IPS DF 4.7 (cell line): Measurements from ENCODE around the gene PRUNE2.
"Not testable (repeated sequence)": the region's sequence is repeated elsewhere in the genome, so short reads cannot be mapped to it uniquely, and the experiment has no call there.

ENCODE experiments used
- DNase-seq: peaks from one replicate; pipeline ENCODE4 v3.0.0-alpha.2; 2013; ENCODE audit warnings: low spot score; ENCODE audit errors: extremely low read depth

Gene PRUNE2

DNA sequence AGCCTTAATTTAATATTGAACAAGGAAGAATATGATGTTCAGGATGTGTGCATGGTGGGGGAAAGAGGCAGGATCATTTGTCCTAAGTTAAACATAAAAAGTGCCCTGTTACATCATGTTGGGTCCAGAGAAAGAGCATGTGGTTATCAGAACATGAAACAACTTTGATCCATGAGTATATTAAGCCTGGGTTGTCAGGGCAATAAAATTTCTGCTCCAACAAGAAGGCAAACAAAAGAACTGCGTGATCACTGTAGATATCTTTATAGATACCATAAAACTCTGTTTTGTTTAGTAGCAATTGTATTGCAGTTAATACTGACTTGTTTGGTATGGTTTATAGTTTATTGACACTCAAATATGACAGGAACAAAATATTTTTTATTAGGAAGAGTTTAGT lies 106.4 kb downstream of the PRUNE2 start:
- no peak for DNase-seq

DNA sequence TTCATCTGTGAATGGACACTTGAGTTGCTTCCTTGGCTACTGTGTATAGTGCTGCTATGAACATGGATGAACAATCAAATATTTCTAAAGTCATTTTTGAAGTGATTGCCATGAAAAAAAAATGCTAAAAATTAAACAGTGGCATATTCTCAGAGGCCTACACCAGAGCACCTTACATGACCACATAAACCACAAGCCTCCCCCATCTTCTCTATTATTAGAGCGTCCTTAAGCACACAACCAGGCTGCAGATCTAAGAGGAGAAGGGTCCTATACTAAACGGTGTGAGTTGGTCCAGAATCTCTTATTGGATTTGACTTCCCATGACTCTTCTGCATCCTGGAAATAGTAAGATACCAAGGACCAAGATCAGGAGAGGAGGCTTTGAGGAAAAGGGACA lies 107.4 kb downstream of the PRUNE2 start:
- no peak for DNase-seq

DNA sequence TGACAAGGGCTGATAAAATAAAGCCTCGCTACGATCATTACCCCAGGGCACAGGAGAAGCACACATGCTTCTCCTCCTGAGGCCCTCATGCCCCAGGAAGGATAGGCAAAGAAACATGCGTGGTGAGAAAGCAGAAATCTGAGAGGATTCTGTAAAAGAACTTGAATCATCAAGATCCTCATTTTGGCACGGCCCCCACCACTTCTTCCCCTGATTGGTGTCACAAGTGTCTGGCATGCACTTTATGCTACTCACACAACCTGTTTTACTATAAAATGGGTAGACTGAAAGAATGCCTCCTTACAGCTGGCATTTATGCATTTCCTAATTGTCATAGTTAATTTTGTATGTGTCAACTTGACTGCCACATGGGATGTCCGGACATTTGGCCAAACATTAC lies 109.6 kb downstream of the PRUNE2 start:
- DNase-seq = no peak

DNA sequence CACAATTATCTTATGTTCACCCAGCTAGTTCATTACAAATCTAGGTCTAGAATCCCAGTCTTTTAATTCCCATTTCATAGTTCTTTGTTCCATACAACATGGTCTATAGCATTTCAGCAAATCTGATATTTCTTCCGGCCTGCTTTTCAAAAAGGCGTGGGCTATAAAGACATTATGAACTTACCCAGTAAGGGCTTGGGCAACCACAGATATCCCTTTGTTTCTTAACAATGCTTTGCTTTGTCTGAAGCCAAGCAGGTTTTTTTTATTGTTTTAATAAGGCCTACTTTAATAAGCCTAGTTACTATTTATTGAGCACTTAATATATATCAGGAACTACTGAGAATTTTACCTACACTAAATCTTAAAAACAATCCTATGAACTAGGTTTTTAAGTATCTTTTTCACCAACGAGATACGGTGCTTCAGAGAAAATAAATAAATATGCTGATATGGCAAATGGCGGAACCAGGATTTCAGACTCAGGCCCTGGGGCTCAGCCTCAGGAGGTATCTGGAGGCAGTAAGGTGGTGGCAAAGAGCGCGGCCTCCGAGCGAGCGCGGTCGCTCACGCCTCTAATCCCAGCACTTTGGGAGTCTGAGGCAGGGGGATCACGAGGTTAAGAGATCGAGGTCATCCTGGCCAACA lies 112.0 kb downstream of the PRUNE2 start:
- DNase-seq = no peak

DNA sequence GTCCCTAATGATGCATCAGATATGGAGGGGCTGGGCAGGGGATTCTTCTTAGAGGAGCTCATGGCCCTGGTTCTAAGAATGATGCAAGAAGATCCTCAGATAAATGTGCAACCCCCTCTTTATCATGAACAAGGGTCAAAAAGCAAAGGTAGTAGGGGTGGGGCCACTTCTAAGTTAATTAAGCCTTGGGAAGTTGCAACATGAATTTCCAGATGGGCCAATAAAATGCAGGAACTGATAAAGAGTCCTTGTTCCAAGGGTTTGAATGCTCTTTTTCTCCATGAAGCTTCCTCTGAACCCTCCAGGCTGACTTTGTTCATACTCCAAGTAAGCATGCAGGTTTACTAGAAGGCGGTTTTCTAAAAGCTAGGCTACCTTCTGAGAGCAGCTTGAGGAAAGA lies 116.1 kb downstream of the PRUNE2 start:
- no peak for DNase-seq

DNA sequence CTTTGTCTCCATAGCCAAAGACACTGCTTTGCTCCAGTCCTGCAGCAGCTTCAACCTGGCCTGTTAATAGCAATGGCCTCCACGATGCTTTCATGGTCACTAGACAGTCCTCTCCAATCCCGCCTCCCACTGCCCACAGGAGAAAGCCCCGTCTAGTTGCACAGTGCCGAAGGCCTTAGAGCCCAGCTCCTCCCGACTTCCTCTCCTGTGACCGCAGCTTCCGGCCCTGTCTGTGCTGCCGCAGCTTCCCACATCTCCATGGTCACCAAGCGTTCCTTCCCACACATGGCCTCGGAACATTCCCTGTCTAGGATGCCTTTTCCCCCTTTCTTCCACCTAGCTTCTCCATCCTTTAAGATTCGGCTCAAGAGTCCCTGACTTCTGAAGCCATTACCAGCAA lies 118.2 kb downstream of the PRUNE2 start:
- DNase-seq = no peak

DNA sequence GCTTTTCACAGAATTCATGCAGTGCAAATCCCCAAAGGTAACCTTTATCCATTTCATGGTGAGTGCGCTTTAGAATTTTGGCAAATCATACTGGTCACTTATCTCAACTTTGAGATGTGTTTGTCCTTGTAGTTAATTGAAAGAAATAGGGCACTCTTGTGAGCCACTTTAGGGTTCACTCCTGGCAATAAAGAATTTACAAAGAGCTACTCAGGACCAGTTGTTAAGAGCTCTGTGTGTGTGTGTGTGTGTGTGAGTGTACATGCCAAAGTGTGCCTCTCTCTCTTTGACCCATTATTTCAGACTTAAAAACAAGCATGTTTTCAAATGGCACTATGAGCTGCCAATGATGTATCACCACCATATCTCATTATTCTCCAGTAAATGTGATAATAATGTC lies 120.4 kb downstream of the PRUNE2 start:
- no peak for DNase-seq

DNA sequence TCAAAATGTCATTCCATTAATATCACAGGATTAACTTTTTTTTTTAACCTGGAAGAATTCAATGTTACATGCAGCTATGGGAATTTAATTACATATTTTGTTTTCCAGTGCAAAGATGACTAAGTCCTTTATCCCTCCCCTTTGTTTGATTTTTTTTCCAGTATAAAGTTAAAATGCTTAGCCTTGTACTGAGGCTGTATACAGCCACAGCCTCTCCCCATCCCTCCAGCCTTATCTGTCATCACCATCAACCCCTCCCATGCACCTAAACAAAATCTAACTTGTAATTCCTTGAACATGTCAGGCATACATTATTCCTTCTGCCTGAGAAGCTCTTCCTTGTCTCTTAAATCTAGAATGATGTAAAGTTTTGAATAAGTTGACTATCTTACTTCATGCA lies 121.0 kb downstream of the PRUNE2 start:
- DNase-seq = no peak

DNA sequence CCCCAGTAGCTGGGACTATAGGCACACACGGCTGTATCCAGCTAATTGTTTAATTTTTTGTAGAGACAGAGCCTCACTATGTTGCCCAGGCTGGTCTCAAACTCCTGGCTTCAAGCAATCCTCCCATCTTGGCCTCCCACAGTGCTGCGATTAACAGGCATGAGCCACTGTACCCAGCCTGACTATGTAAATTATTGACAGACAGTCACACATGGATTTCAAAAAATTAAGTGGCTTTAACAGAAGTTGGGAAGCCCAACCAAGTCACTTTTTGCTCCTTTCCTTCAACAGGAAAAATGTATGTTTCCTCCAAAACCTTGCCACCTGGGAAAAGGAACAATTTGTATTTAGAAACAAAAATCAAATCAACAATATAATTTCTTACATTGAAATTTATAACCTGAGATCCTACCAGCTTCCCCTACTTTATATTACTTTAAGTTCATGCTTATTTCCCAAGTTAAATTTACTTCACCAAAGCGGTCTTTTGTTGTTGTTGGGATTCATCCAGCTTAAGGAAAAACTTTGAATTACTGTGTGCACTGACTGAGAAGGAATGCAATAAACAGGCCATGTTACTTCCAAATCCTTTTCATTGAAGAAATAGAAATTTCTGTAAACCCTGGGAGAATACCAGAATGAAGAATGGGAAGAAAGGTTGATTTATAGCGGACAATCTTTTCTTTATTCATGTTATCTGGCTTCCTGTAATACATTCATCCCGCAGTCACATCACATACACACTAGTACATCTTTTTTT lies 133.0 kb downstream of the PRUNE2 start:
- no peak for DNase-seq

DNA sequence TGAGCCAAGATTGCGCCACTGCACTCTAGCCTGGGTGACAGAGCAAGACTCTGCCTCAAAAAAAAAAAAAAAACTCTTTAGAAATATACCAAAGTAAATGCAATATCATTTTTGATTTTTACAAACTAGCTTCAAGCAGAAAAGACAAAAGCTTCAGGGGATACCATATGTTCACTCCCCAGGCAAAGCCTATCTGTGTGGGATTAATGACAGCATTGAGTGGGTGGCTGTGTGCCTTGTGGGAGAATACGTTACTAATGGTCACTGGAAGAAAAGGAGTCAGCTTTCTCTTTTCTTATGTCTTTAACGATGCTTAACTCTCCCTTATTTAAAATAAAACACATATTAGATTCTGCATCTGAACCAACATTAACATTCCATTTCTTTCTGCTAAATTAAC lies 139.8 kb downstream of the PRUNE2 start:
- DNase-seq = no peak

DNA sequence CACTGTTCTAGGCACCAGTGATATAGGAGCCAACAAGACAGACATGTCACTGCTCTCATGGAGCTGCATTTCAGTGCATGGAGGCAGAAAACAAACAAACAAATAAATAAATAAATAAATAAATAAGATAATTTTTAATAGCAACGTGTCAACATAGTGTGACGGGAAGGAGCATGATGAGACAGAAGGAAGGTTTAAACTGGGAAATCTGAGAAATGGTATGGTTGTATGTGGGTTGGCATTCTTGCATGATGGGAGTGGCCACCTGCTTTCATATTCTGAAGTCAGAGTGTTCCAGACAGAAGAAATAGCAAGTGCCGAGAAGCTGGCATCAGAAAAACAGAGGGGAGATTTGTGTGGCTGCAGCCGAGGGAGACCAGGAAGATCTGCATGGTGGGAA lies 141.8 kb downstream of the PRUNE2 start, which contains the start of gene PCA3:
Gene PCA3, plus strand, starts transcription at position 301 of the 400 bp plus-strand sequence.
- no peak for DNase-seq

DNA sequence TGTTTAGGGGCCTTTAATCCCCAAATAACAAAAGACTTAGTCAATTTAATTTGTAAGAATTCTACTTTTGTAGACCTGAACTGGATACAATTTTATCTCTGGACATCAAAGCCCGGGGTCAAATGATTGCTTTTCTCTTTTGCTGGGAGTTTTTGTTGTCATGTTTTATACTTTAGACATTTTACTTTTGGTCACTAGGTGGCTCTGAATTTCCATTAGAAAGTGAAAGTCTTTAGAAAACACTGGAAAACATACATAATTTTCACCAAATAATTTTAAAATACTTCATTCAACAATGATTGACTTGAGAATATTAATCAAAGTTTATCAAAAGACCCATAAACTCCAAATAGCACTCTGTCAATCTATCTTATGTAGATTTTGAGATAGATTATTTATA lies 144.5 kb downstream of the PRUNE2 start:
- DNase-seq = no peak

DNA sequence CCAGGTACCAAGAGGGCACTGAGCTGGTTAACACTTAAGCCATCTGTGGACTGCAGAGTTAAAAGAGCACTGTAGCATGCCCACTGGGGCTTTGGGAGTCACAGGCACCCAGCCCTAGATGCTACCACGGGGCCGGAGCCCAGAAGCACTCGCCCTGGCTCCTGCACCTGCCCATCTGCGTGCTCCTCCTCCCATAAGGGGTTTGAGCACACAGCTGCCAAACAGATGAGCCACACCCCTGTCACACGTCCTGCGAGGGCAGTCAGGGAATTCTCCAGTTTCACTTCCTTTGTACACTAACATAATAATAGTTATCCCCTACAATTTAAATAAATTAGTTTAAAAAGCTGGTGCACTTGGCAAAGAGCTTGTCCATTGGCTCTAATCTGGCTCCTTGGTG lies 146.2 kb downstream of the PRUNE2 start:
- no peak for DNase-seq

DNA sequence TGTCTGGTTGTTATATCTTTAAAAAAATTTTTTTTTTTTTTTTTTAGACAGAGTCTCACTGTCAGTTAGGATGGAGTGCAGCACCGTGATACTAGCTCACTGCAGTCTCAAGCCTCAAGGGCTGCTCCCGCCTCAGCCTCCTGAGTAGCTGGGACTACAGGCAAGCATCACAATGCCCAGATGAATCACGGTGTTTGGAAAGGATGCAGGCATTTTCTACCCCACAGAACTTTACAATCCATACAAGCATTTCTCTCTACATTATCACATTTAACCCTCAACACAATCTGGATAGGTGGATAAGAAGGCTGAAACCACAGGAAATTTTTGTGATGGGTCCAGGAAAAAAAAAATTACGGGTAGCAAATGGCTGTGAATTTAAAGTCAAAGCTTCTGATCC lies 147.4 kb downstream of the PRUNE2 start:
- no peak for DNase-seq

DNA sequence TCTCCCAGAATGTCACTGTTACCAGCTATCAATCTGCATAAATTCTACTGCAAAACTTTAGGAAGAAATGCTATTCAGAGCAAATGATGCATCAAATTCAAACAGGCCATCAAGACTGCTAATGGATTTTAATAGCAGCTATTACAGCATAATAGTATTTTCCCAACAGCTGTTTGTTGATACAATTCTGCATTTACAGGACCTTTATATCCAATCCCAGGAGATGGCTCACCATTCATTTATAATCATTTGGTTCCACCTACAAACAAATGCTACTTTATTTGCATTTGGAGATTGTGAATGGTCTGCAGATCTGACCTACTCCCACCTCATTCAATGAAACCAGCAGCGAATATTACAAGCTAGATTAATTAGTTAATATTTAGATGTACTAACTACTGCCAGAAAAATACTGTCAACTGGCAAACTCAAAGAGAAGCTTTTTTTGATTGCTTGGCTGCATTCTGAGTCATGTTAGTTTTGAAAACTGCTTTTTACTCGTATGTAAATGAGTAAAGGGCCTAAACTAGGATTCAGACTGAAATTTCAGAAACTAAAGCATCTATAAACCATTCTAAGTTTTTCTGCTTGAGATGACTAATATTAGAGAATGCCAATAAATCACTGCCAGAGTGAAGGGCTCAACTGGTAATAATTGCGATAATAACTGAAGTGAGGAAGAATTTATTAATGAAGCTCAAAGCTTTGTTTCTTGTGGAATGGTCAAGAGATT lies 148.8 kb downstream of the PRUNE2 start:
- DNase-seq = no peak

DNA sequence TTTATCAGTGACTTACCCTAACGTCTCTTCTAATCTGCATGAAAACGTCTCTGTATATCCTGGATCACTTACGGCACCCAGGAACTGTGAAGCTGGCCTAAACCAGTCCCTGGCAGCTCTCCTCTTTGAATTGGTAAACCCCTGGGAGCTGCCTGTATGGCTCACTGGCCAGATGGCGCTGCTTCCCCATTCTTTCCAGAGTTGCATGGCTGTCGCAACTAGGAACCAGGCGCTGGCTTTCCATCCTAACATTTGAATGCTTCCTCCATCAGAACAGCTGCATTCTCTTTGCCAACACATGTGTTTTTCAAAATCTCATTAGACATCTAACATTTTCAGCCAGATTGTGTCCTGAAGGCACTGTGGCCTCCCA lies 149.7 kb downstream of the PRUNE2 start:
- DNase-seq = no peak

DNA sequence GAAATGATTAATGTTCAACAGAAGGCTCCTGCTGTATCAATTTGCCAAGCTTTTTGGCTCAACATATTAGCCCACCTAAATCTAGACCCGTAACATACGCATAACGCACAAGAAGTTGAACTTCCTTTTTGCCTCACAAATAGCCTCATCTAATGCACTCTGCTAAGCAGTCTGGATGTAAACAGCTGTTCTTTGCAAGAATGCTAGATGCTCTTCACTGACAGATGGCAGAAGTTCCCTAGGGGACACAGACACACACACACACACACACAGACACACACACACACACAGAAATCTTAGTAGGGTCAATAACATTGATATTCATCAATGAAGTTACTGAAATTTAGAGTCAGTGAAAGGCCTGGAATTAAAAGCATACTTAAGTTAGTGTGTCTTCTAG lies 154.9 kb downstream of the PRUNE2 start:
- DNase-seq = no peak

DNA sequence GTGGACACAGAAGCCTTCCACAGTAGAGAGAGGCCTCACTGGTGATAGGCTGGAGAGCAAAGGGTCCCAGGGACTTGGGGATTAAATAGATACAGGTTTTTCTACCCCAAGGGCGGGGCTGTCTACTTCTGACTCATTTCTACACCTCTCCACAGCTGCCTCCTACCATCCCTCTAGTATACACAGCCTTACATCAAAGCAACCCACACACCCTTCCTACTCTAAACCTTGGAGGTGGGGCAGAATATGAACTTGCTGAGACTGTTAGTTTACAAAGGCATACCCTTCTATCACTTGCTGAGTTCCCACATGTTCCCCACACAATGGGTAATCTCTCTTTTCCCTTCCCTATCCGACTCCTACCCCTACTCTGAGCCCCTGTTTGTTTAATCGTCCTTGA lies 161.6 kb downstream of the PRUNE2 start:
- DNase-seq = no peak

DNA sequence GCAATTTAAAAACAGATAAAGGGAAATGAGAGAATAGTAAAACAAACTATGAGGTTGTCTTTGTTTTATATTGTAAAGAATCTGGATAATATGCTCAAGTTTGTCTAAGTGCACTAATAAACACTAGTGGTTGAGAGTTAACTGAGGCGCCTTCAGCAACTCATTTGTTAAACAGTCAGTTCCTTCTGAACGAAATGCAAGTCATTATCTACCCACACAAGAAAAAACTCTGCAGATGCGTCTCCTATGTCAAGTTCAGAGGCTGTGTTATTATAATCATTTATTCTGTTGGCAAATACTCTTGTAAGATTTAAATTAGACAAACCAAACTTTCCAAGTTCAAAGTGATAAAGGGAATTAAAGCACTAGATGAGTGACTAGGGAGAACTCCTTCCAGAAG lies 162.0 kb downstream of the PRUNE2 start:
- DNase-seq = no peak

DNA sequence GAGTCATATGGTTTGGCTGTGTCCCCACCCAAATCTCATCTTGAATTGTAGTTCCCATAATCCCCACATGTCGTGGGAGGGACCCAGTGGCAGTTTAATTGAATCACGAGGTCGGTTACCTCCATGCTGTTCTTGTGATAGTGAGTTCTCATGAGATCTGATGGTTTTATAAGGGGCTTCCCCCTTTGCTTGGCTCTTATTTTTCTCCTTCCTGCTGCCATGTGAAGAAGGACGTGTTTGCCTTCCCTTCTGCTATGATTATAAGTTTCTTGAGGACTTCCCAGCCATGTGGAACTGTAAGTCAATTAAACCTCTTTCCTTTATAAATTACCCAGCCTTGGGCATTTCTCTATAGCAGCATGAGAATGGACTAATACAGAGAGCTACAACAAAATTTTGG lies 163.0 kb downstream of the PRUNE2 start:
- DNase-seq = not testable (repeated sequence)

DNA sequence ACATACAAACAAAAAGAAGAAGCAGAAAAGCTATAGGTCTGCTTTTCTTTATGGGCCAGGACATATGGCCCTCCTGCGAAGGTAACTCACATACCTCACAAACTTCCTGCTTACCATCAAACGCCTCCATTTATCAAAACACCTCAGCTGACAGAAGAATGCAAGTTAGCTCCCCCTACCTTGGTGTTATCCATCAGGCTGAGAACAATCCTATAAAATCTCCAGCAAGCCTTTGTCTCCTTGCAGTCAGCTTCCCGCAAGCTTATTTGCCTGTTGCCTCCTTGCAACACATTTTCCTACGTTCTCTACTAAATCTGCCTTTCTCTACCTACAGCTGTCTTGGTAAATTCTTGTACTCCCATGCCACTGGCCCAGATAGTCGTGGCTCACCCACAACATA lies 164.4 kb downstream of the PRUNE2 start:
- DNase-seq = no peak

DNA sequence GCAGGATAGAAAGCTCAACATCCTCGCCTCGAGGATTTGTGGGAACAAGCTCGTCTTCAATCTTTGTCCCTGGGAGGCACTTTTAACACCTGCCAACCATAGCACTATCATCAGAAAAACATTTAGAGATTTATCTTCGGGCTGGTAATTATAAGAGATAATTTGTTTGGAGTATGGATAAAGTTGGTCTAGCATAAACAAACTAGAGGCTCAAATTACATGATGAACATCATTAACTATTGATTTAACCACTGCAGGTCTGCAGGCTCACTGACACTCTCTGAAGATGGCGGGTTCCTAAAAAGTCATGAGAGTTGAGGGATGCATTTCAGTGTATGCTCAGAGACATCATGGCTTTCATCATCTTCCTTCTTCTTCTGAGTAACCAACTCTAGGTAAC lies 167.5 kb downstream of the PRUNE2 start:
- no peak for DNase-seq
